GM12874 (cell line): Measurements from ENCODE around the gene KRTAP22-1.

ENCODE experiments used
- CTCF ChIP-seq: IDR thresholded peaks from 2 replicates; pipeline ENCODE4 v1.5.1; 2011; ENCODE audit warnings: low read depth, mild to moderate bottlenecking, control low read depth, low read length, moderate library complexity; ENCODE audit not compliant: insufficient read depth

Gene KRTAP22-1

GRCh38 chr21:30567617-30568016, 33.3 kb upstream of the KRTAP22-1 start:
- no peak for TF ChIP-seq CTCF

- no peak for TF ChIP-seq CTCF
These were observed 23.1 kb upstream of the KRTAP22-1 start for GRCh38 chr21:30577766-30578165.

GRCh38 chr21:30579346-30579745, 21.5 kb upstream of the KRTAP22-1 start:
- no peak for TF ChIP-seq CTCF

GRCh38 chr21:30580132-30580531, 20.8 kb upstream of the KRTAP22-1 start:
- TF ChIP-seq CTCF: no peak

- TF ChIP-seq CTCF: no peak
These were observed 18.0 kb upstream of the KRTAP22-1 start for GRCh38 chr21:30582870-30583269.

- no peak for TF ChIP-seq CTCF
These were observed 10.6 kb upstream of the KRTAP22-1 start, which contains the start of gene KRTAP22-2 for GRCh38 chr21:30590297-30590696. Gene KRTAP22-2, minus strand, starts transcription at chr21:30590397.

GRCh38 chr21:30592140-30592539, 8.7 kb upstream of the KRTAP22-1 start, which contains the start of gene KRTAP6-3:
Gene KRTAP6-3, plus strand, starts transcription at chr21:30592440. Its CDS starts 6 bp downstream, at chr21:30592446.
- no peak for TF ChIP-seq CTCF

GRCh38 chr21:30598802-30599201, 2.1 kb upstream of the KRTAP22-1 start, which contains the start of gene KRTAP6-2:
Gene KRTAP6-2, minus strand, starts transcription at chr21:30598902. Its CDS starts 28 bp downstream, at chr21:30598874.
- TF ChIP-seq CTCF: no peak
